ENCODE results near the gene ATP6V0E1. TPM values are rescaled to one million over a fixed set of nuclear protein-coding genes. Genes with fewer than 3 reads are reported as not detected.
A peak's percentile ranks its signal among the peaks of the same experiment; 100 is the strongest.

Gene ATP6V0E1
- total RNA-seq, 2 experiments from 2014 or later, result 31.1 to 31.9 TPM

DNA sequence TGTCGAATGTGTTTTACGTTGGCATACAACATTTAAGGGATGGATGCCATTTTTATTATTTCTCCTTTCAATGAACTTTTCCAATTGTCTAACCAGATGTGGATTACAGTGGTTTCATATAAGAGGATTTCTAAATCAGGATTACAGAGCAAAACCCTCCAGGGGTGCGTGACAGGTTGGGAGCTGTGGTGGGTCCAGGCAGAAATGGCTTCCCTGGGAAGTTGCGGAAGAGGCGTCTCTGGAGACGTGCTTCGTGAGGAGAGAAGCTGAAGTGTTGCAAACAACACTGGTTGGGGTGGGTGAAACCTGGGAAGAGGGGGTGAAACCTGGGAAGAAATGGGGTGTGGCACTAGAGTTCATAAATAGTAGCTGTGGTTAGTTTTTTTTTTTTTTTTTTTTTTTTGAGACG lies 28.8 kb upstream of the ATP6V0E1 start:
- H3K9me3 Mint-ChIP-seq, result no peaks in the 10 kb centered on the region
- ATAC-seq (ENCODE audit: poor library complexity), result no peak
- H3K27me3 Mint-ChIP-seq, result no peaks in the 10 kb centered on the region
- peaks cover 10% of the 10 kb centered on the region for H3K4me1 ChIP-seq (ENCODE audit: insufficient read depth, low read length)
- peaks cover 11% of the 10 kb centered on the region for H3K36me3 ChIP-seq (ENCODE audit: insufficient read depth, low read length)
- peak overlapping the region; percentile 70 for H3K4me3 Mint-ChIP-seq
- H3K36me3 Mint-ChIP-seq (ENCODE audit: low read depth), result peaks cover 22% of the 10 kb centered on the region
- H3K9me3 ChIP-seq (ENCODE audit: control insufficient read depth in 1 of 2, insufficient read depth in 1 of 2, low read length in 2 of 2), result no peaks in the 10 kb centered on the region
- H3K27me3 ChIP-seq (ENCODE audit: control insufficient read depth in 1 of 2, insufficient read depth in 2 of 2, low read length in 2 of 2), result no peaks in the 10 kb centered on the region
- H3K27ac Mint-ChIP-seq, result no peak overlapping the region
- no peak overlapping the region for H3K4me3 ChIP-seq (ENCODE audit: low read length)
- intact Hi-C loops (cut with DNase I, micrococcal nuclease), result loop anchor here in 1 of 2 experiments (5.0 to 10.0 kb wide), 3 partner anchors 500 to 947 kb away; partner anchors contain the start of genes FBXW11, SH3PXD2B and UBTD2
- H3K27ac ChIP-seq (ENCODE audit: low read depth in 1 of 2, low read length in 2 of 2), result no peak overlapping the region
- peaks cover 24% of the 10 kb centered on the region for H3K4me1 Mint-ChIP-seq (ENCODE audit: low read depth)
- POLR2A ChIA-PET, result no interaction called here
- CTCF ChIA-PET, result no interaction called here
- TF ChIP-seq, protein P1, sequence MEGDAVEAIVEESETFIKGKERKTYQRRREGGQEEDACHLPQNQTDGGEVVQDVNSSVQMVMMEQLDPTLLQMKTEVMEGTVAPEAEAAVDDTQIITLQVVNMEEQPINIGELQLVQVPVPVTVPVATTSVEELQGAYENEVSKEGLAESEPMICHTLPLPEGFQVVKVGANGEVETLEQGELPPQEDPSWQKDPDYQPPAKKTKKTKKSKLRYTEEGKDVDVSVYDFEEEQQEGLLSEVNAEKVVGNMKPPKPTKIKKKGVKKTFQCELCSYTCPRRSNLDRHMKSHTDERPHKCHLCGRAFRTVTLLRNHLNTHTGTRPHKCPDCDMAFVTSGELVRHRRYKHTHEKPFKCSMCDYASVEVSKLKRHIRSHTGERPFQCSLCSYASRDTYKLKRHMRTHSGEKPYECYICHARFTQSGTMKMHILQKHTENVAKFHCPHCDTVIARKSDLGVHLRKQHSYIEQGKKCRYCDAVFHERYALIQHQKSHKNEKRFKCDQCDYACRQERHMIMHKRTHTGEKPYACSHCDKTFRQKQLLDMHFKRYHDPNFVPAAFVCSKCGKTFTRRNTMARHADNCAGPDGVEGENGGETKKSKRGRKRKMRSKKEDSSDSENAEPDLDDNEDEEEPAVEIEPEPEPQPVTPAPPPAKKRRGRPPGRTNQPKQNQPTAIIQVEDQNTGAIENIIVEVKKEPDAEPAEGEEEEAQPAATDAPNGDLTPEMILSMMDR (IDR thresholded peaks at IDR 0.05), result no peak
- no peak for DNase-seq

- no peak overlapping the region for H3K27ac ChIP-seq (ENCODE audit: low read depth in 1 of 2, low read length in 2 of 2)
- peaks cover 36% of the 10 kb centered on the region for H3K4me1 Mint-ChIP-seq (ENCODE audit: low read depth)
- H3K9me3 ChIP-seq (ENCODE audit: control insufficient read depth in 1 of 2, insufficient read depth in 1 of 2, low read length in 2 of 2), result no peaks in the 10 kb centered on the region
- no peak overlapping the region for H3K27ac Mint-ChIP-seq
- TF ChIP-seq, protein P1 (IDR thresholded peaks at IDR 0.05), result no peak
- peaks cover 21% of the 10 kb centered on the region for H3K36me3 Mint-ChIP-seq (ENCODE audit: low read depth)
- POLR2A ChIA-PET, result no interaction called here
- no peak overlapping the region for H3K4me3 Mint-ChIP-seq
- intact Hi-C loops (cut with DNase I, micrococcal nuclease), result loop anchor here in 1 of 2 experiments (5.0 to 10.0 kb wide), 3 partner anchors 501 to 949 kb away; partner anchors contain the start of genes FBXW11, SH3PXD2B and UBTD2
- peaks cover 21% of the 10 kb centered on the region for H3K4me1 ChIP-seq (ENCODE audit: insufficient read depth, low read length)
- no peaks in the 10 kb centered on the region for H3K9me3 Mint-ChIP-seq
- ATAC-seq (ENCODE audit: poor library complexity), result no peak
- H3K36me3 ChIP-seq (ENCODE audit: insufficient read depth, low read length), result peaks cover 2% of the 10 kb centered on the region
- H3K27me3 Mint-ChIP-seq, result no peaks in the 10 kb centered on the region
- CTCF ChIA-PET, result no interaction called here
- H3K27me3 ChIP-seq (ENCODE audit: control insufficient read depth in 1 of 2, insufficient read depth in 2 of 2, low read length in 2 of 2), result no peaks in the 10 kb centered on the region
- no peak overlapping the region for H3K4me3 ChIP-seq (ENCODE audit: low read length)
- no peak for DNase-seq
Observed at GRCh38 chr5:172956228-172956627, 27.3 kb upstream of the ATP6V0E1 start.

DNA sequence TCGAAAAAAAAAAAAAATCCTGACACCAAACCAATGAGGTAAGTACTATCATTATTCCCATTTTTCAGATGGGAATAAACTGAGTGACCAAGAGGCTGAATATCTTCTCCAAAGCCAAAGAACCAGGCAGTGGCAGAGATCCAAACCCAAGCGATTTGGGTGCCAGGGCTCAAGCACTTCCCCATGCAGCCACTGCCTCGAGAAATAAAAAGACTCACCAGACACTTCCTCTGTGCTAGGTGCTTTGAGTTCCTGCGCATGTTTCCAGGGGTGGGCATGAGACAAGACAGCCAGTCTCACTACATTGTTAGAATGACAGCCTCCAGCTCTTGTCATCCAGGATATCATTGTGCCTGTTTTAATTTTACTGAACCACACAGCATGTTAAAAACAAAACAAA lies 26.6 kb upstream of the ATP6V0E1 start:
- CTCF ChIA-PET, result no interaction called here
- Histone ChIP-seq H3K4me3 (ENCODE audit: low read length) (no peak overlapping the region), H3K27ac (ENCODE audit: low read depth in 1 of 2, low read length in 2 of 2) (no peak overlapping the region), H3K9me3 (ENCODE audit: control insufficient read depth in 1 of 2, insufficient read depth in 1 of 2, low read length in 2 of 2) (no peaks in the 10 kb centered on the region), H3K27me3 (ENCODE audit: control insufficient read depth in 1 of 2, insufficient read depth in 2 of 2, low read length in 2 of 2) (no peaks in the 10 kb centered on the region), H3K36me3 (ENCODE audit: insufficient read depth, low read length) (peaks cover 6% of the 10 kb centered on the region), H3K4me1 (ENCODE audit: insufficient read depth, low read length) (peaks cover 21% of the 10 kb centered on the region)
- POLR2A ChIA-PET, result no interaction called here
- DNase-seq, result no peak
- TF ChIP-seq, protein P1 (IDR thresholded peaks at IDR 0.05), result no peak
- Mint-ChIP-seq H3K9me3 (no peaks in the 10 kb centered on the region), H3K4me3 (peak overlapping the region; percentile 50), H3K36me3 (ENCODE audit: low read depth) (peaks cover 24% of the 10 kb centered on the region), H3K4me1 (ENCODE audit: low read depth) (peaks cover 43% of the 10 kb centered on the region), H3K27me3 (no peaks in the 10 kb centered on the region), H3K27ac (peak overlapping the region; percentile 24)
- intact Hi-C loops (cut with DNase I, micrococcal nuclease), result loop anchor here in 1 of 2 experiments (5.0 to 10.0 kb wide), 3 partner anchors 502 to 950 kb away; partner anchors contain the start of genes FBXW11, SH3PXD2B and UBTD2
- no peak for ATAC-seq (ENCODE audit: poor library complexity)

Data from CD4-positive, alpha-beta T cell (primary cell).